ENCODE results near the gene IL36B. TPM values are rescaled to one million over a fixed set of nuclear protein-coding genes. Genes with fewer than 3 reads are reported as not detected.

The IL36B gene
- total RNA-seq = not detected

GRCh38 chr2:113052396-113052917 lies at the start of gene IL36B:
TSS of gene IL36B (minus strand) at chr2:113052867.

GRCh38 chr2:113067681-113068080 lies 15.0 kb upstream of the IL36B start, which contains the start of gene IL1F10:
TSS of gene IL1F10 (plus strand) at chr2:113067970. CDS start at chr2:113072739, 4,769 bp downstream.

GRCh38 chr2:113058998-113059960 lies 6.6 kb upstream of the IL36B start, which contains the start of gene IL36RN:
TSS of gene IL36RN (plus strand) at chr2:113059198. CDS start at chr2:113059439, 241 bp downstream.

GRCh38 chr2:113005030-113005509 lies 47.6 kb downstream of the IL36B start, which contains the start of gene IL36A:
TSS of gene IL36A (plus strand) at chr2:113005459. CDS start at chr2:113005872, 413 bp downstream.

GRCh38 chr2:112977559-112978056 lies 75.1 kb downstream of the IL36B start, which contains the start of gene IL36G:
TSS of gene IL36G (plus strand) at chr2:112978006. CDS start at chr2:112978639, 633 bp downstream.

Small RNA genes within 50 kb of the gene (small RNA-seq; reads per million reads assigned to genes)
- gene HMGN2P23 = not detected
- 0.28 reads per million, percentile 16 among the genes with 10 or more reads in this experiment for gene RNU6-1180P

Other genes with a start within 250 kb of the IL36B start
- 1.2 TPM for gene IL1B, start 216.1 kb downstream of the IL36B start, total RNA-seq
- not detected for gene IL37, start 141.7 kb downstream of the IL36B start, total RNA-seq
- gene IL36G, start 74.9 kb downstream of the IL36B start, total RNA-seq = not detected
- gene IL36A, start 47.4 kb downstream of the IL36B start, total RNA-seq = not detected
- gene IL36RN, start 6.3 kb upstream of the IL36B start, total RNA-seq = not detected
- not detected for gene IL1F10, start 15.1 kb upstream of the IL36B start, total RNA-seq
- not detected for gene IL1RN, start 74.7 kb upstream of the IL36B start, total RNA-seq
- gene PSD4, start 121.1 kb upstream of the IL36B start, total RNA-seq = 4.4 TPM
- gene PAX8, start 226.1 kb upstream of the IL36B start, total RNA-seq = 0.69 TPM

All from diencephalon (tissue), 1 donor.